Testis (tissue), 3 donors: Measurements from ENCODE around the gene DLG5. TPM values are rescaled to one million over a fixed set of nuclear protein-coding genes. Genes with fewer than 3 reads are reported as not detected.

Experiments used
- DNase-seq: peaks from one replicate; pipeline ENCODE4 v3.0.0-alpha.2; 2019
- H3K27ac ChIP-seq, 2 donors: fragments of 200-600 bp; sonication (generic); one replicate each; pipeline ENCODE4 v1.5.1; 2019
- H3K27me3 ChIP-seq: fragments of 200-600 bp; sonication (generic); one replicate; pipeline ENCODE4 v1.5.1; 2019
- H3K36me3 ChIP-seq: fragments of 200-600 bp; sonication (generic); one replicate; pipeline ENCODE4 v1.5.1; 2017; ENCODE audit warnings: low read depth; ENCODE audit errors: missing control alignments
- H3K4me1 ChIP-seq: fragments of 200-600 bp; sonication (generic); one replicate; pipeline ENCODE4 v1.5.1; 2019
- H3K4me3 ChIP-seq, 2 donors: fragments of 200-600 bp; sonication (generic); one replicate each; pipeline ENCODE4 v1.5.1; 2017 to 2019
- H3K9me3 ChIP-seq: fragments of 200-600 bp; sonication (generic); one replicate; pipeline ENCODE4 v1.5.1; 2017
- POLR2A ChIP-seq: fragments of 450-650 bp; IDR thresholded peaks from one replicate; pipeline ENCODE4 v1.6.1; 2017; ENCODE audit warnings: antibody characterized with exemption, mild to moderate bottlenecking, moderate library complexity
- WGBS, 2 donors: methylation state at CpG; one replicate each; pipeline ENCODE4 v1.1.5; 2018; 5-methylcytosine and 5-hydroxymethylcytosine counted together
- intact Hi-C: fragments of 100-400 bp; cut with DNase I; formaldehyde crosslinking; loops from one replicate; pipeline ENCODE4 v1.15.1; 2023; ENCODE audit warnings: low total_unique reads
- polyA plus RNA-seq: library from polyadenylated mRNA; stranded (reverse); fragments of 350-450 nt; fragmentation: Illumina TruSeq; extraction: RNeasy Lipid Tissue Mini Kit (QIAGEN cat#74804); gene quantifications from one replicate; pipeline ENCODE4 v1.2.3, GENCODE V29; 2014; ENCODE audit warnings: low read depth, low replicate concordance; ENCODE audit not compliant: insufficient read depth
- total RNA-seq, 2 donors: library from RNA; depleted of rRNA; stranded (reverse); fragments of >200 nt; gene quantifications; one replicate each; pipeline ENCODE4 v1.2.3, GENCODE V29; 2016
- TF ChIP-seq, protein P1 (sequence below), 3 experiments: fragments of 450-650 bp in 2 of 3; fragments of 200-600 bp in 1 of 3; sonication (generic) in 1 of 3; IDR thresholded peaks; one replicate each; pipeline ENCODE4 v1.5.1; 2016 to 2019; ENCODE audit warnings: antibody characterized with exemption in 3 of 3, mild to moderate bottlenecking in 2 of 3, moderate library complexity in 1 of 3

Gene DLG5
- total and polyA plus RNA-seq, 3 donors from 2014 or later: 26.9 to 54.8 (median 50.1) TPM

DNA sequence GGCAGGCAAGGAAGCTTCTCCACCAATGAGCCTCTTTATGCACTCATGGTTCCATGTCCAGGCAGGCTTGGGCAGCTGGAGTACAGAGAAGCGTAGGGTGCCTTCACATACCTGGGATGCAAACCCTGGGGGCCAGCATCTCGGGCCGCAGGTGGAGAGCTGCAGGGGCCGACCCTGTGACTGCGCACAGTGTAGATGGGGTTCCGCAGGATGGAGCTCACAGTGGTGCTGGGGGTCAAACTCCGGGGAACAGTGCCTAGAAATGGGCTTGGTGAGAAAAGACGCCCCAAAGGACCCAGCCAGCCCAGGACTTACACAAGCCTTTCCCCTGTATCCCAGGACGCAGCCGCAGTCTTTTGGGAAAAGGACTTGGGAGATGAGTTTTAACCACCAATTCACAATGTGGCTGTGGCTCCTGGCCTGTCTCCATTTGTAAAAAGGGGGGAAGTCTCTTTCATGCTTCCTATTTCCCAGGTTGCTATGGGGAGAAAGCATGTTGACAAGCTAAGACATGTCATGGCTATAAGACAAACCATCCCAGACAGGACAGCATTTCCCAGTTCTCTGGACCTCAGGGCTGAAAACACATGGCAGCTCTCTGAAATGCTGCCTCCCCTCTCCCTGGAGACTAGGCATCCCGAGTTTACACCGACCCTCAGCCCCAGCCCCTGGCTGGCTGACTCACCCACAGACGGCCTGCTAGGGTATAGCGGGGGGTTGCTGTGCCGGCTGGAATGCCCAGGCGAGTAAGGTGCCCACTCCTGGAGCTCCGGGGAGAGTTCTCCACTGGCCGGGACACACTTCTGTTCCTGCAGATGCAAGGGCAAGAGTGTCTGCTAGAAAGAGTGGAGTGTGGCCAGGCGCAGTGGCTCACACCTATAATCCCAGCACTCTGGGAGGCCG is 107.1 kb downstream of the DLG5 start:
- no peaks in the 10 kb centered on the region for H3K4me1 ChIP-seq
- no peaks in the 10 kb centered on the region for H3K27me3 ChIP-seq
- H3K9me3 ChIP-seq: no peaks in the 10 kb centered on the region
- 88 to 90% methylated on average over 15 to 20 of the region's 20 CpGs for WGBS, 2 donors
- H3K27ac ChIP-seq: no peak overlapping the region
- no peak overlapping the region for H3K4me3 ChIP-seq
- no peaks in the 10 kb centered on the region for H3K36me3 ChIP-seq
- intact Hi-C loops: no loop called here
- no peak for TF ChIP-seq POLR2A
- TF ChIP-seq, protein P1, sequence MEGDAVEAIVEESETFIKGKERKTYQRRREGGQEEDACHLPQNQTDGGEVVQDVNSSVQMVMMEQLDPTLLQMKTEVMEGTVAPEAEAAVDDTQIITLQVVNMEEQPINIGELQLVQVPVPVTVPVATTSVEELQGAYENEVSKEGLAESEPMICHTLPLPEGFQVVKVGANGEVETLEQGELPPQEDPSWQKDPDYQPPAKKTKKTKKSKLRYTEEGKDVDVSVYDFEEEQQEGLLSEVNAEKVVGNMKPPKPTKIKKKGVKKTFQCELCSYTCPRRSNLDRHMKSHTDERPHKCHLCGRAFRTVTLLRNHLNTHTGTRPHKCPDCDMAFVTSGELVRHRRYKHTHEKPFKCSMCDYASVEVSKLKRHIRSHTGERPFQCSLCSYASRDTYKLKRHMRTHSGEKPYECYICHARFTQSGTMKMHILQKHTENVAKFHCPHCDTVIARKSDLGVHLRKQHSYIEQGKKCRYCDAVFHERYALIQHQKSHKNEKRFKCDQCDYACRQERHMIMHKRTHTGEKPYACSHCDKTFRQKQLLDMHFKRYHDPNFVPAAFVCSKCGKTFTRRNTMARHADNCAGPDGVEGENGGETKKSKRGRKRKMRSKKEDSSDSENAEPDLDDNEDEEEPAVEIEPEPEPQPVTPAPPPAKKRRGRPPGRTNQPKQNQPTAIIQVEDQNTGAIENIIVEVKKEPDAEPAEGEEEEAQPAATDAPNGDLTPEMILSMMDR (IDR thresholded peaks at IDR 0.05): no peak
- no peak for DNase-seq

DNA sequence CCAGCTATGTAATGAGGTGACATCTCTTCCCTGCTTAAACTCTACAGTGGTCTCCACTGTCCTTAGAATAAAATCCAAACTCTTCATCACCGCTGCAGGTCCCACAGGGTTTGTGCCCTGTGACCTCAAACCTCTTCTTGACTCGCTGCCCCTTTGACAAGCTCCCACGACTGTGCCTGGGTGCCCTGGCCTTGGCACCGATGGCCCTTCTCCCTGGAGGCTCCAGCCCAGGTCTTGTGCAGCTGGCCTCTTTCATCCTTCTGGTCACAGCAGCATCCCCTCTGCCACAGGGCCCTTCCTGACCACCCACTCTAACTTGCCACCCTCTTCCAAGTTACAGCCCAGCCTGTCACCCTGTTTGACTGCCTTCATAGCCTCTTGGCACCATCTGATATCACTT is 108.2 kb downstream of the DLG5 start:
- no peaks in the 10 kb centered on the region for H3K9me3 ChIP-seq
- TF ChIP-seq POLR2A: no peak
- TF ChIP-seq, protein P1 (IDR thresholded peaks at IDR 0.05): no peak
- WGBS, 2 donors: 80% methylated on average over 4 of the region's 4 CpGs
- no peak for DNase-seq
- no peak overlapping the region for H3K4me3 ChIP-seq
- intact Hi-C loops: no loop called here
- no peaks in the 10 kb centered on the region for H3K4me1 ChIP-seq
- H3K27ac ChIP-seq: no peak overlapping the region
- H3K27me3 ChIP-seq: no peaks in the 10 kb centered on the region
- no peaks in the 10 kb centered on the region for H3K36me3 ChIP-seq

DNA sequence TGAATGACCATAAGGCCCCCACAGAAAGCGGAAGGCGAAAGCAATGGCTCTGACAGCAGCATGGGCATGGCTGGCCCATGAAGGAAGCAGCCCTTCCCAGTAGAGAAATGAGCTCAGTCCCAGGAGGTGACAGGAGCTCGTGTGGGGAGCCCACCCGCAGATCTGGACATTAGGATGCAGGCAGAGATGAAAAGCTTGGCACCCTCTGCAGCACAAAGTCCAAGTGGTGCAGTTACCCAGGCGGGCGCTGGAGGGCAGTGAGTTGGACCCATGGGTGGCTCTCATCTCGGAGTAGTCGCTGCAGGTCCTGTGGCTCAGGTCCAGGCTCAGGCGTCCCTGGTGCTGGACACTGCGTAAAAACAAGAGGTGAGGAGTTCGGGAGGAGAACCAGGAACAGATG is 109.0 kb downstream of the DLG5 start:
- no peaks in the 10 kb centered on the region for H3K27me3 ChIP-seq
- no peak for DNase-seq
- no peak overlapping the region for H3K27ac ChIP-seq
- TF ChIP-seq, protein P1 (IDR thresholded peaks at IDR 0.05): no peak
- TF ChIP-seq POLR2A: no peak
- H3K4me3 ChIP-seq: no peak overlapping the region
- H3K4me1 ChIP-seq: no peaks in the 10 kb centered on the region
- 88 to 94% methylated on average over 10 to 11 of the region's 11 CpGs for WGBS, 2 donors
- H3K9me3 ChIP-seq: no peaks in the 10 kb centered on the region
- intact Hi-C loops: no loop called here
- no peaks in the 10 kb centered on the region for H3K36me3 ChIP-seq

DNA sequence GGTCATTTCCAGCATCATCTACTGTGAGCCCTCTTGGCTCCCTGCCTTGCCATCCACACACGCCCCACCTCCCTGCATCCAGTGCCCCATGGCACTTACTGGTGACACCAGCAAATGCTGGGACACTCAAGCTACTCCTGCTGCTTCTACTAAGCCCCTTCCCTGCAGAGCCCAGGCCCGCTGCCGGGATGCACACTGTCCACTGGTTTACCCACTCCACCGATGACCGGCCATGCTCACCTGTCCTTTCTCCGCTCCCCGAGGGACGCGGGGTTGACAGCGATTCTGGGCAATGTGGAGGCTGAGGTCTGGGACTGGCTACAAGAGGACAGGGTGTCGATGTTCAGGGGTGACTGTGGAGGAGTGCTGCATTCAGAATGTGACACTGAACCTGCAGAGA is 110.2 kb downstream of the DLG5 start:
- H3K27me3 ChIP-seq: no peaks in the 10 kb centered on the region
- TF ChIP-seq, protein P1 (IDR thresholded peaks at IDR 0.05): no peak
- no peak for TF ChIP-seq POLR2A
- WGBS, 2 donors: 94 to 100% methylated on average over 9 of the region's 11 CpGs
- H3K36me3 ChIP-seq: no peaks in the 10 kb centered on the region
- no peak overlapping the region for H3K27ac ChIP-seq
- no peaks in the 10 kb centered on the region for H3K9me3 ChIP-seq
- no peaks in the 10 kb centered on the region for H3K4me1 ChIP-seq
- DNase-seq: no peak
- no peak overlapping the region for H3K4me3 ChIP-seq
- intact Hi-C loops: no loop called here

DNA sequence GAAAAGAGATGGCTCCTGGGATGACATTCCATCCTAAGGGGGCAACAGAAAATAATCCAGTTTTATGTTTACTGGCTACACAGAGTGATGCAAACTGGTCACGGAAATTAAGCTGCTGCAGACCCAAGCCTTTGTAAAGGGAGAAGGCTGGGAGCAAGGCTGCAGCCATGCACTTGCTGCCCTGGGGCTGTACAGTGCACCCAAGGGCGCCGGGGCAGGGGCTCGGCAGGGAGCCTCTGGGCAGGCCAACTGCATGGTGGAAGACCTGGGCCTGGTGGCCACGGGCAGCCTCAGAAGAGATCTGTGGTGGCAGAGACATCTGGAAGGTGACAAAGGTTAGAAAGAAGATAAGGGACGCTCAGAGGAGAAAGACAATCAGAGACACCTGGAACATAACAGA is 113.8 kb downstream of the DLG5 start:
- DNase-seq: no peak
- H3K27ac ChIP-seq: no peak overlapping the region
- H3K36me3 ChIP-seq: no peaks in the 10 kb centered on the region
- WGBS, 2 donors: 89 to 91% methylated on average over 6 of the region's 6 CpGs
- H3K9me3 ChIP-seq: no peaks in the 10 kb centered on the region
- TF ChIP-seq, protein P1 (IDR thresholded peaks at IDR 0.05): no peak
- TF ChIP-seq POLR2A: no peak
- H3K4me1 ChIP-seq: no peaks in the 10 kb centered on the region
- no peaks in the 10 kb centered on the region for H3K27me3 ChIP-seq
- intact Hi-C loops: no loop called here
- H3K4me3 ChIP-seq: no peak overlapping the region
